Skin epidermis (tissue), 12 donors: ENCODE measurements around the gene HMGB2.
A peak's percentile ranks its signal among the peaks of the same experiment; 100 is the strongest.

Experiments used
- H3K27ac ChIP-seq, 21 experiments: fragments of 200-600 bp; sonication (generic) in 11 of 21; one replicate each; pipeline ENCODE4 v1.5.0; 2020; ENCODE audit warnings: mild to moderate bottlenecking in 3 of 21, inconsistent platforms in 2 of 21, moderate library complexity in 2 of 21
- H3K4me3 ChIP-seq, 7 experiments: fragments of 200-600 bp; sonication (generic) in 2 of 7; one replicate each; pipeline ENCODE4 v1.5.0; 2020; ENCODE audit warnings: inconsistent platforms in 2 of 7, mild to moderate bottlenecking in 2 of 7, moderate library complexity in 1 of 7

Gene HMGB2

DNA sequence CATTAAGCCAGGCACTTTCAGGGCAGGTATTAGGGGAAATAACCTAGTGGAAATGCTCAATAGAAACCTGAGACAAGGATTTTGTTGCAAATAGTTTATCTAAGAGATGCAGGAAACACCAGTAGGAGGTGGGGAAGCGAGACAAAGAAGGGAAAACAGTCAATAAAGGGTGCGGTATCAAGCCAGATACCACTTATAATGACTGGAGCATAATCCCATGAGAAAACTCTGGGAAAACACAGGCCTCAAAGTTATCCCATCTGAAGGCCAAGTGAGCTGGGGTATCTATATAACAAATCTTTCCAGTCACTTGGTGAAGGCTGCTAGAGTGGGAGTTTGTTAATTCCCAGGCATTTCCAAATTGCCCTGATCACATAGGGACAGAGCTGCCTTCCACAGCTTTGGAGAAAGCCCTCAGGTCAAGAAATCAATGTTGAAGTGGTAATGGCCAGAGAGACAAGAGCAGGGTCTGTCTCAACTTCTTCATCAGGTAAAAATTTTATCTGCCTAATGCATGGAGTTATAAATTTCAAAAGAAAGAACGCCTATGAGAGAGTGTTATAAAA is 9.8 kb upstream of the HMGB2 start:
- H3K4me3 ChIP-seq = no peak overlapping the region
- no peak overlapping the region for H3K27ac ChIP-seq

DNA sequence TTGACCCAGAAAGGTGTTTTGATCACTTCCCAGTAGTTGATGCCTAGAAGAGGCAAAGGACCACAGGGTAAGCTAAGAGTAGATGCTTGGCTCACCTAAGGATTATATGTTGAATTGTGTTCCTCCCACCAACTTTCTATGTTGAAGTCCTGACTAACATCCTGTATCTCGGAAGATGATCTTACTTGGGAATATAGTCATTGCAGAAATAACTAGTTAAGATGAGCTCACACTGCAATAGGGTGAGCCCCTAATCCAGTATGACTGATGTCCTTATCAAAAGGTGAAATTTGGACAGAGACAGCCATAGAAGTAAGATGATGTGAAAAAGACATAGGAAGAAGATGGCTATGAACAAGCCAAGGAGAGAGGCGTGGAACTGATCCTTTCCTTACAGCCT is 3.3 kb upstream of the HMGB2 start:
- H3K4me3 ChIP-seq = no peak overlapping the region

DNA sequence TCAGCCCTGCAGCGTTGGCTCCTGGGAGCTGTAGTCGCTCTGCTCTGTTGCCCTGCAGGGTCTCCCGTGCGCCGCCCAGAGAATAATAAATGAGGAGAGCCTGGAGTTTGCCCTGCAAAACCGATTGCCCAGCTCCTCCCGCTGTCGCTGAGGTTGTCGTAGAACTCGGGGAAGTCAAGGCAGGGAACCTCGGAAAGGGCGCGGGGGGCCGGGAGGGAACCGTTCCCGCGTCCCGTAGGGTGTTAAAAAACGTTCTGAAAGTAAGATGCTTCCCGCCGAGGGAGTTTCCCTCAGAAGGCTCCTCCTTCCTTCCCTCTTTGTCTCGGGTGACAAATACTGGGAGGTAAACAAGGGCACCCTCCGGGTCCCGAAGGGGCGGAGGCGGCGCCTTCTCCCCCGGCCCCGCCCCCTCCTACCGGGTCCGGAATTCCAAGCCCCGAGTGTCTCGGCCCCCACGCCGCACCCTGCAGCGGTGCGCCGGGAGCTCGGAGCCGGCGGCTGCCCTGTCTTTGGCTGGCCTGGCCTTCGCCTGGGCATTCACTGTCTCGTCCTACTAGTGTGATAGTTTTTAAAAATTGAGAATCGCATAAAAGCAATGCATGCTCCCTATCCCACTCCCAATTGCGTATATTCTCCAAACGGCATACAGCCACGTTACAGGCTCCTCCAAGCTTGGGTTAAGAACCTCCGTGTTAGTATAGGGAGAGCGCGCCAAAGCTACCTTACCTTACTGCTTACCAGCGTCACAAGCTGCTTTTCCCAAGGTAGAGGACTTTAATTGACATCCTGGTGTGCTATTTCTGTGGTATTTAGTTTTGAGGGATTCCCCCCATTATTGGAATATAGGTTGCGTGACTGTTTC is 964 bp upstream of the HMGB2 start:
- peak overlapping the region in 17 of 21 experiments; percentile 21 to 93 (median 61) for H3K27ac ChIP-seq
- H3K4me3 ChIP-seq = peak overlapping the region; percentile 85 to 99 (median 94)

More for the DNA sequence above, 3.3 kb upstream of the HMGB2 start:
- no peak overlapping the region for H3K27ac ChIP-seq

DNA sequence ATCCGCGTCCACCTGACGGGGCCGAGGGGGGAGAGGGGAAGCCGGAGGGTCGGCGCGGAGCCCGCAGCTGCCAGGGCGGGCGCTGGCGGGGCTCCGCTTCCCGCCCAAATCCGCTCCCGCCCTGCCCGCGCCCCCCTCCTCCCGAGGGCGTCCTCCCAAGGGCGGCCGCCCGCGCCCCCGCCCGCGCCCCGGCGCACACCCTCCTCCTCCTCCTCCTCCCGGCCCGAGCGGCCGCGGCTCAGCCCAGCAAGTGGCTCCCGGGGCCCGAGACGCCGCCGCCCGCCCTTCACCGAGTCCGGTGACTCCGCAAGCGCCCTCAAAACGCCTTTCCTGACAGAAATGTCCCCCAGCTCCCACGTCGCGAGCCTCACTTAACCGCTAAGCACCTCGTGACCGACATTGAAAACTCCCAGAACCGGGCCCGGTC is 487 bp downstream of the HMGB2 start:
- H3K27ac ChIP-seq = peak overlapping the region; percentile 84 to 99 (median 96)
- H3K4me3 ChIP-seq = peak overlapping the region; percentile 85 to 99 (median 94)

DNA sequence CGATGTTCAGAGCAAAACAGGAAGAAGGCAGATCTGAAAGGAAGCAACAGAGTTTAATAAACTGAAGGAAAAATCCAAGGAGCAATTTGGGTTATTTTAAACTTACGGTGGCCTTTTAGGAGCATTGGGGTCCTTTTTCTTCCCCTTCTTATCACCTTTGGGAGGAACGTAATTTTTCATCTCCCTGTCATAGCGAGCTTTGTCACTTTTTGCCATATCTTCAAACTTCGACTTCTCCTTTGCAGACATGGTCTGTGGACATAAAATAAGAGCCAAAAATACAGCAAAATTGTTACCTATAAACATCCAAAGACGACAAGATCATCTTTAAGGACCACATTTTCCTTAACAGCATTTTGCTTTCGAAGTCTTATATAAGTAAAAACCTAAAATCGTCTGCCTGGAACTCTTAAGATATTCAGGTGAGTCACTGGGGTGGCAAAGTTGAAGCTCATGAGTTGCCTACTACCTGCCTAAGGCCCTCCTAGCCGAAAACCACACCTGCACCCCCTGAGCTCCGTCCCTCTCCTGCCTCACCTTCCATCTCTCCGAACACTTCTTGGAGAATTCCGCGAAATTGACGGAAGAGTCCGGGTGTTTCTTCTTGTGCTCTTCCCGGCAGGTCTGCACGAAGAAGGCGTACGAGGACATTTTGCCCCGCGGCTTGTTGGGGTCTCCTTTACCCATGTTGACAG is 1.0 kb downstream of the HMGB2 start:
- Histone ChIP-seq H3K4me3 (peak overlapping the region; percentile 85 to 99 (median 94)), H3K27ac (peak overlapping the region; percentile 84 to 99 (median 96))

DNA sequence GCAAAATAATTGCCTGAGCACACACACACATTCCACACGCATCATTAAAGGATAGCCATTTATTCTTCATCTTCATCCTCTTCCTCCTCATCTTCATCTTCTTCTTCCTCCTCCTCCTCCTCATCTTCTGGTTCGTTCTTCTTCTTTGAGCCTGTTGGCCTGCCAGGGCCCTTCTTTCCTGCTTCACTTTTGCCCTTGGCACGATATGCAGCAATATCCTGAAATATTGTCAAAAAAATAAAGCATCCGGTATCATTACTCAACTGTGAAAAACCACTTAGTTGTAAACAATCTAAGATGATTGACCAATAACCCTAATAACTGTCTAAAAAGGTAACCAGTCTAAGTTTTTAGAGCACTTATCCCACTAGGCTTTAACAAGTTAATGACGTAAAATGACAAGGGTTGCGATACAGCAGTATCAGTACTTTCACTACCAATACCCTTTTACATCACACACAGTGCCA is 2.1 kb downstream of the HMGB2 start:
- H3K4me3 ChIP-seq = peak overlapping the region; percentile 85 to 99 (median 94)
- peak overlapping the region in 11 of 21 experiments; percentile 7 to 98 (median 95) for H3K27ac ChIP-seq

DNA sequence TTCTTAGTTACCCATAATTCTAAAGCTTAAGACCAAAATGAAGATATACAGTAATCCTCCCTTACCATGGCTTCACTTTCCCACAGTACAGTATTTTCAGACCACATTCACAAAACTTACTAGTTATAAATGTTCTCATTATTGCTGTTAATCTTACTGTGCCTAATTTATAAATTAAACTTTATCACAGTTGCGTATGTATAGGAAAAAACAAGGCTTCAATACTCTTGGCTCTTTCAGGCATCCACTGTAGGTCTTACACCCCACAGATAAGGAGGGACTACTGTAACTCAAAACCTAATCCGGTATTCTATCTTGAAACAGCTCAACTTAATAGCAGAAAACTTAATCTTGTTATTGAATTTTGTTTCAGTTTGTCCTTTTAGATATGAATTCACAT is 3.6 kb downstream of the HMGB2 start:
- peak overlapping the region in 1 of 21 experiments; percentile 7 for H3K27ac ChIP-seq
- H3K4me3 ChIP-seq = no peak overlapping the region

DNA sequence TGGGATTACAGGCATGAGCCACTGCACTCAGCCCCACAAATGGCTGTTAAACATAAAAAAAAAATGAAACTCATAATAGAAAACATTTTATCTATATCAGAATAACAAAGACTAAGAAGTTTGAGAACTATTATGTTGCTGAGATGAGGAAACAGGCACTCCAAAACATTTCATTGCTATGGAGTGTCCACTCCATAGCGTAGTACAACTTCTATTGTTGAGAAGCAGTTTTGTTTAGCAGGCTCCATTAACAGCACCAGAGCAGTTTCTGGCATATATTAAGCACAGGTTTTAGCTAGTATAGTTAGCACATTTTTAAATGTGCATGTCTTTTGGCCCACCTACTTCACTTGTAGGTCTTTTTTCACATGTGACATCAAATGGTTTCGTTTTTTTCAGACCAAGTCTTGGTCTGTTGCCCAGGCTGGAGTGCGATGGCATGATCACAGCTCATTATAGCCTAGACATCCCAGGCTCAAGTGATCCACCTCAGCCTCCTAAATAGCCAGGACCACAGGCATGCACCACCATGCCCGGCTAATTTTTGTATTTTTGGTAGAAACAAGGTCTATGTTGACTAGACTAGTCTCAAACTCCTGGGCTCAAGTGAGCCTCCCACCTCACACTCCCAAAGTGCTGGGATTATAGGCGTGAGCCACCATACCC is 5.8 kb downstream of the HMGB2 start:
- Histone ChIP-seq H3K4me3 (no peak overlapping the region), H3K27ac (no peak overlapping the region)

DNA sequence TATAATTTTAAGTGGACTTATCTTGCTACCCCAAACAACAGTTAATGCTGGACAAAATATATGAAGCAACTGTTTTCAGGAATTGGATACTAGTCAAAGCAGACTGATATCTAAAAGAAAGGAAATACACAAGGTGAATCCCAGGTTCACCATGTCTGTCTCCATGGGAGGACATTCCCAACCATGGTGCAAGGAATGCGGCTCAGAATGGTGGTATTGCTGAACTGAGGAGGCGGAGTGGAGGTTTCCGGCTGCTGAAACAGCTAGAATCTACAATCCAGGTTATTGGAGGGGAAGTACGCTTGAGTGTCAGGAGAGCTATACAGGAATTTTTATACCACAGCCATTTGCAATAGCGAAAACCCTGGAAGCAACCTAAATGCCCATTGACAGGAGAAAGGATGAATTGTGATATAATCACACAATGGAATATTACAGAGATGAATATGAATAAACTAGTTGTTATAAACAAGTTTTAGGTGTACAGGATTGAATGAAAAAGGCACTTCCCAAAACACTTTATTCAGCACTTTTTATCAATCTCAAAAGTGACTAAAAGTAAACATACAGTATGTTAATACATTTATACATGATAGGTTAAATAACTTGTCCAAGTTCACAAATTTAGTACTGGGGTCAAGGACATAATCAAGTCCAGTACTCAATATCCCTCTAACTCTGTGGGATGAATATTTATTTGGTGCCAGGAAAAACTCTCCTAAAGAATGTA is 9.0 kb downstream of the HMGB2 start:
- Histone ChIP-seq H3K4me3 (no peak overlapping the region), H3K27ac (no peak overlapping the region)

DNA sequence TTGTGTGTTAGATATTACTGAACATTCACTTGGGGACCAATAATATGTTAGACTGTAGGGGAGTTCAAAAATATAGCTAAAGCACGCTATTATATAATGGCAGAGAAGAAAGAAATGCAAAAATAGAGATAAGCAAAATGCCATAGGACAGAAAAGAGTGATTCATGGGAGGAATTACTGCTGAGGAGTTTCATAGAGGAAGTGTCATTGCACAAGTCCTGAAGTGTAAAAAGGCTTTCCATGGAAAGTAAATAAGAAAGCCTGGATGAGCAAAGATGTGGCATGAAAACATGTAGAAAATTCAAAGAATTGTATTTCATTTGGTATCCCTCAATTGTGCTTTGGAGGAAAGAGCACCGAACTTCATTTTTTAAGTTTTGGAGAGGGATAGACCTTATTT is 14.5 kb downstream of the HMGB2 start:
- H3K4me3 ChIP-seq = no peak overlapping the region

DNA sequence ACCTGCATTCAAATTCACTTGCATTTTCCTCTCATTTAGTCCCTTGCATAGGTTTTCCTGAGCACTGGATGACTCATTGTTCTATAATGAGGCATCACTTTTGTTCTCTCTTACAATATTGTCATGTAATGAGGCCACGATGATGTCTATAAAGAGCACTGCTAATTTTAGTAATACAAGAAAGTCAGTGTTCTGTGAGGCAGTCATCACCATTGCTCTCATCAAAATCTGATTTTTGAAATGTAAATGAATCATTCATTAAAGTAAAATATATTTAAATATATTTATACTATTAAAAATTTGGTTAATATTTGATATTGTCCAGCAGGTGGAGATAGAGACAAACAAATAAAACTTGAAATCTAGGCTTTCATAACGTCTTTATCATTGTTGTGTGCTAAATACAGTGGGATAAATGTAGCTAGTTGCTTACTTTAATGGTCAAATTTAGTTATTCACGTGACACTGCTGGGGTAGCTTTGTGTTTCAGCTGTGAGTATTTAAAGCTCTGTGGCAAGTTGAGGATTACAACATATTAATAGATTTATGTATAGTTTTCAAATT is 15.4 kb downstream of the HMGB2 start:
- no peak overlapping the region for H3K27ac ChIP-seq
- H3K4me3 ChIP-seq = no peak overlapping the region

More for the DNA sequence above, 14.5 kb downstream of the HMGB2 start:
- no peak overlapping the region for H3K27ac ChIP-seq

DNA sequence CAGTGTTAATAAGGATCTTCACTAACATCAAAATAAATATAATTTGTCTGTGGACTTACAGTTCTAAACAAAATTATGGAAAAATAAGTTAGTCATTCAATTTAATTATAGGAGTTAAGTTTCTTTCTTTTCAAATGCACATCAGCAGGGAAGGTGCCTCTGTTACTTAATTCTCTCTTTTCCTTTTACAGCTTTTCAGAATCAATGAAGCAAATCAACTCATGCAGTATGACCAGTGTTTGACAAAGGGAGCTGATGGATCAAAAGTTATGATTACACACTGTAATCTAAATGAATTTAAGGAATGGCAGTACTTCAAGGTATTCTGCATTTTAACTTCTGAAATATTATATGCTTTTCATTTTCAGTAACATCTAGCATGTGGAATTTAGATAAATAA is 15.9 kb downstream of the HMGB2 start:
- no peak overlapping the region for H3K27ac ChIP-seq
- no peak overlapping the region for H3K4me3 ChIP-seq

DNA sequence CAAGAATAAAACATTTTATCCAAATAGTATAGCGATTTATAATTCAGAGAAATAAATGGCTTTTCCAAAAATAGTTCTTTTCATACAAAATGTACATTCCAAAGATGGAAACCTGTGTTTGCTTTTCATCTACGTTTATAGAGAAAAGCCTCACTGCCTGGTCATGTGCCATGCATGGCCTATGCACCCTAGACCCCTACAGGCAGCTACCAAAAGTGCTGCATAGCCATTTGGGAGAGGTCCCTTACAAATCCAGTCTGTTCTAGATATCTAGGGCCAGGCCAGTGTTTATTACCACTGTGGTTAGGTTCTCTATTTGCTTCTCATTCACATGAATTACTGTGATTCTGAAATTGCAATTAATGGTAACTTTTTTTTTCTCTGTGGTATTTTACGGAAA is 17.2 kb downstream of the HMGB2 start:
- Histone ChIP-seq H3K4me3 (no peak overlapping the region), H3K27ac (no peak overlapping the region)

DNA sequence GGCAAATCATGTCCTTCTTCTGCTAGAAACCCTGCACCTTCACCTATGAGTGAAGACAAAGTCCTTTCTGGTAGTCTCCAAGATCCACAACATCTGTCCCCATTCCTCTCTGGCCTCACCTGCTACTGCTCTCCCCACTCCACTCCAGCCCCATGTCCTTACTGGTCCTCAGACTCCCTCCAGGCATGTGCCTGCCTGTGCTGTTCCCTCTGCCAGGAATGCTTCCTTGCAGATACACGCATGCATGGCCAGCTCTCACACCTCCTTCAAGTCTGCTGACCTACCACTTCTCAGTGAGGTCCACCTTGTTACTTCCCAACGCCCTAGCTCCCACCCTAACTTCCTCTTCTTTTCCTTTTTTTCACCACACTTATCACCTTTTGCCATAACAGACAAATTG is 18.1 kb downstream of the HMGB2 start:
- H3K4me3 ChIP-seq = no peak overlapping the region
- H3K27ac ChIP-seq = no peak overlapping the region

DNA sequence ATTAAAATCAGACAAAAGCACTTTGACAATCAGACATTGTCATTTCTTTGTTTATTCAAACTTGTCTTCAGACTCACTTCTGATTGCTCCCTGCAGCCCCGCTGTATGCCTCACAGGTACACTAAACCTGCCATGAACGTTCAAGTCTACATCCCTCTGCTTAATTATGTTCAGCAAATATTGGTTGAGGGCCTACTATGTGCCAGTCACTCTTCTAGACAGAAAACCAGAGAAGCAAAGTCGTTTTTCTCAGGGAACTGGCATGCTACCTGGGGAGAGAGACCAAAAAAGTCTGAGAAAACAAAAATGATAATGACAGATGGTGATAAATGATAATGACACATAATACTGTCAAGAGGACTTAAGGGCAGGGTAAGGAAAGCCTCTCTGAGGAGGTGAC is 19.4 kb downstream of the HMGB2 start:
- Histone ChIP-seq H3K27ac (no peak overlapping the region), H3K4me3 (no peak overlapping the region)

DNA sequence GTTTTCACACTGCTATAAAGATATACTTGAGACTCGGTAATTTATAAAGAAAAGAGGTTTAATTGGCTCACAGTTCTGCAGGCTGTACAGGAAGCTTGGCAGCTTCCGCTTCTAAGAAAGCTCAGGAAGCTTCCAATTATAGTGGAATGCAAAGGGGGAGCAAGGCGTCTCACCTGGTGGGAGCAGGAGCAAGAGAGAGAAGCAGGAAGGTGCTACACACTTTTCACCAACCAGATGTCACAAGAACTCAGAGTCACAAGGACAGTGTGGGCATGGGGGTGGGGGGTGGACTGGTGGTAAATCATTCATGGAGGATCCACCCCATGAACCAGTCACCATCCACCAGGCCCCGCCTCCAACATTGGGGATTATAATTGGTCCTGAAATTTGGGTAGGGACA is 22.8 kb downstream of the HMGB2 start:
- no peak overlapping the region for H3K27ac ChIP-seq
- no peak overlapping the region for H3K4me3 ChIP-seq

DNA sequence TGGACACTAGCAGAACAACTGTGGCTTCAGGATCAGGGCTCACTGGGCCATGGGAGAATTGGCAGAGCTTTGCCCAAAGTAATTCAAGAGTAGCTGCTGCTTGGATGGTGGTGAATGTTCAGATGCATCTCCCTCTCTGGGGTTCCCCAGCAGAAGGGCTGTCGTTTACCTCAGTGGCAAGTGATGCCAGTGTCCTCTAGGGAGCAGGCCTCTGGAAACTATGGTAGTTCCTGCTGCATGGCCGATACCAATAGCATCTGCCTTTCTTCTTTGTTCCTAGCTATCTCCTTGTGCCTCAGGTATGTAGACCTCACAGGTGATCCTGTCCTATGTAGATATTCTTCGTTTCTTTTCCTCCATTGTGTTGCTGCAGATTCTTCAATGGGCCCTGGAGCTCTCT is 26.4 kb downstream of the HMGB2 start:
- H3K4me3 ChIP-seq = no peak overlapping the region

DNA sequence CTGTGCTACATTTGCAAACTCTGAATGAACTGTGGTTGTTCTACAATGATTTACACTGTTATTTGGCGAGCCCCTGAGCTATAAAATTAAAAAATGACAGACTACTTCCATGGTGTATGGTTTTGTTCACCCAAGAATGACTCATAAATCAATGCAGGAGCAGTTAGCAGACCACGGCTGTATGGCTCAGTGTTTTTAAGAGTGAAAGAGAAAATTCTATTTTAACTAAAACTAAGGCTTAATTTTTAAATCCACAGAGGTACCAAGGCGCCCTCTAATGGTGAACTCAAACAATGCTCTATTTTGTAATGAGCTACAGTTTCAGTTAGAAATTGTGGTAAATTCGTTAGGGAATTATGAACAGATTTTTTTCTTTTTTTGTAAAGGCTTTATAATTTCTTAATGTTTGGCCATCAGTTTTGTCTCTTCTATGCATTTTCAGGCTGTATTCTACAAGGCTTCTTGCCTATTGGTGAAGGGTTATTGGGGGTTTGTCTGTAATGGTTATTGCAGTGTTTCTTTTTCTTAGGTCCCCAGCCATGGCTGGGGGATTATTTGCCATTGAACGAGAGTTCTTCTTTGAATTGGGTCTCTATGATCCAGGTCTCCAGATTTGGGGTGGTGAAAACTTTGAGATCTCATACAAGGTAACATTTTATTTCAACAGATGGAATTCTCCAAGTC is 32.5 kb downstream of the HMGB2 start:
- no peak overlapping the region for H3K4me3 ChIP-seq
- H3K27ac ChIP-seq = no peak overlapping the region

More for the DNA sequence above, 26.4 kb downstream of the HMGB2 start:
- H3K27ac ChIP-seq = no peak overlapping the region
